HG02759 (cell line): Measurements from ENCODE around the gene S100A1.
"Not testable (repeated sequence)": the region's sequence is repeated elsewhere in the genome, so short reads cannot be mapped to it uniquely, and the experiment has no call there.

ENCODE experiments used
- ATAC-seq: cut with Tn5 transposase; IDR thresholded peaks from one replicate; pipeline ENCODE4 v1.9.1; 2021; ENCODE audit warnings: mild to moderate bottlenecking, moderate library complexity; ENCODE audit not compliant: unreplicated experiment

S100A1 gene

DNA sequence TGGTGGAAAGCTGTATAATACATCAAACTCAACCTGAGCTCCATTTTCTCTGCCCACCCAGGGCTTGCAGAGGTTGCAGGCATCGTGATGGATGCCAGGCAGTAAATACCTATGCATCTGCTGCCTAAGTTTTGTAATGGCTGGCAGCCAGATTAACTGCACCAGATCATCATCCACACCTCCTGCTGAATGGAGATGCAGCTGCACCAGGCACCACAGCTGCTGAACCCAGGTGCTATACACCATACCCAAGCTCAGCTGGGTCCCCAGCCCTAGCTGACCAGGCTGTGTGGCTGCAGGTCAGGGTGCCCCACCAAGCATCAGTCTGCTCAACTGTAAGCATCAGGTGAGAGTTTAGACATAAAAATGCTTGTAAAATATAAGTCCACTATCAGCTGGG is 23.5 kb downstream of the S100A1 start:
- ATAC-seq: no peak

GRCh38 chr1:153652805-153653500 is 24.7 kb downstream of the S100A1 start:
- ATAC-seq: no peak

GRCh38 chr1:153655333-153655732 is 27.1 kb downstream of the S100A1 start:
- no peak for ATAC-seq

DNA sequence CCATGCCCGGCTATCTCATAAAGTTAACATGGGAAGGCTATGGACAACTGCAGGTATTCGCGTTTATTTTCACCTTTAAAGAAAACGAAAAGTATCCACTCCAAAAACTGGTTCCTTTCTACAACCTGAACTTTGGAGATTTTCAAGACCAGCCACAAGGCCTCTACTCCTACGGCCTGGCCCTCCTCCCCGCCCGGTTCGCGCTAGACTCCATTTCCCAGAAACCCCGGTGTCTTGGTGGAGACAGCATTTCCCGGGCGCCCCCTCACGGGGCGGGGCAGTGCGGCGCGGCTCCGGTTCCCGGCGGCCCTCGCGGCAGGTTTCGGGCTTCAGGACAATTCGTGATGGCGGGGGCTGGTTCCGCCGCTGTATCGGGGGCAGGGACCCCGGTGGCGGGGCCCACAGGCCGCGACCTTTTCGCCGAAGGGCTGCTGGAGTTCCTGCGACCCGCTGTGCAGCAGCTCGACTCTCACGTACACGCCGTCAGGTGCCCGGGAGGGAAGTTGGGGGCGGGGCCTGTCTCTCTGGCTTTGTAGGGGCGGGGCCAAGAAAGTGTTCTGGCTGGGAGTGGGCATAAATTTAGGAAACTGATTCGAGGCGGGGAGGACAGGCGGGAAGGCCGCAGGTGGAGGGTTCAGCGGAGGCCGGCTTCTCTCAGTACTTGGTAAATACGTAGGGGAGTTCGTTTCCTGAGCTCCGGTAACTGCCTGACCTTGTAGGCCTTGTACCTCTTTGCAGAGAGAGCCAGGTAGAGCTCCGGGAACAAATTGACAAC is 30.4 kb downstream of the S100A1 start, which contains the start of gene SNAPIN:
Gene SNAPIN (plus strand): TSS at position 304 of the 775 bp plus-strand sequence. CDS start 41 bp downstream, at position 345.
- ATAC-seq: peak; percentile 93

- no peak for ATAC-seq
These were observed 30.9 kb downstream of the S100A1 start for GRCh38 chr1:153659175-153659534.

GRCh38 chr1:153659656-153660055 is 31.4 kb downstream of the S100A1 start:
- ATAC-seq: no peak

- no peak for ATAC-seq
These were observed 33.0 kb downstream of the S100A1 start for GRCh38 chr1:153661111-153661708.

GRCh38 chr1:153662269-153662668 is 34.0 kb downstream of the S100A1 start:
- no peak for ATAC-seq

GRCh38 chr1:153663211-153663610 is 35.0 kb downstream of the S100A1 start:
- ATAC-seq: no peak

- no peak for ATAC-seq
These were observed 39.2 kb downstream of the S100A1 start for GRCh38 chr1:153667439-153667838.

DNA sequence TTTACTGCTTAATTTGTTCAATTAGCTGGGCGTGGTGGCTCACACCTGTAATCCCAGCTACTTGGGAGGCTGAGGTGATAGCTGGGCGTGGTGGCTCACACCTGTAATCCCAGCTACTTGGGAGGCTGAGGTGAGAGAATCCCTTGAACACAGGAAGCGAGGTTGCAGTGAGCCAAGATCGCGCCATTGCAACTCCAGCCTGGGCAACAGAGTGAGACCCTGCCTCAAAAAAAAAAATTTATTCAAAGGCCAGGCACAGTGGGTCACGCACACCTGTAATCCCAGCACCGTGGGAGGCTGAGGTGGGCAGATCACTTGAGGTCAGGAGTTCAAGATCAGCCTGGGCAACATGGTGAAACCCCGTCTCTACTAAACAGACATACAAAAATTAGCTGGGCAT is 40.4 kb downstream of the S100A1 start:
- not testable (repeated sequence) for ATAC-seq

DNA sequence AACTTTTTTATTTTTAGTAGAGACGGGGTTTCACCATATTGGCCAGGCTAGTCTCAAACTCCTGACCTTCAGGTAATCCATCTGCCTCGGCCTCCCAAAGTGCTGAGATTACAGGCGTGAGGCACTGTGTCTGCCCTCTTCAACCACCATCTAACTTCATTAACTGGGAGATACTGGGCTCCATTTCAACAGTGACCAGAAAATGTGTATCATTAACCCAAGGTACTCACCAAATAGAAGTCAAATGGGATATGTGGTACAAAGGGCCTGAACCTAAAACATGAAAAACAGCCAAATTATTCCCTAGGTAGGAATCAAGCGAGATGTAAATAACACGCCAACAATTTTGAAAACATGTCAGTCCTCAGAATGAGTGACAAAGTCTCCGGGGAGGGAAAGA is 41.4 kb downstream of the S100A1 start:
- ATAC-seq: no peak

GRCh38 chr1:153670257-153670858 is 42.1 kb downstream of the S100A1 start:
- ATAC-seq: no peak

GRCh38 chr1:153670859-153671627 is 42.8 kb downstream of the S100A1 start, which contains the start of gene ILF2:
Gene ILF2, minus strand, starts transcription at chr1:153670993. Its CDS starts 71 bp downstream, at chr1:153670922.
- peak; percentile 89 for ATAC-seq

- not testable (repeated sequence) for ATAC-seq
These were observed 43.6 kb downstream of the S100A1 start for GRCh38 chr1:153671628-153672353.

DNA sequence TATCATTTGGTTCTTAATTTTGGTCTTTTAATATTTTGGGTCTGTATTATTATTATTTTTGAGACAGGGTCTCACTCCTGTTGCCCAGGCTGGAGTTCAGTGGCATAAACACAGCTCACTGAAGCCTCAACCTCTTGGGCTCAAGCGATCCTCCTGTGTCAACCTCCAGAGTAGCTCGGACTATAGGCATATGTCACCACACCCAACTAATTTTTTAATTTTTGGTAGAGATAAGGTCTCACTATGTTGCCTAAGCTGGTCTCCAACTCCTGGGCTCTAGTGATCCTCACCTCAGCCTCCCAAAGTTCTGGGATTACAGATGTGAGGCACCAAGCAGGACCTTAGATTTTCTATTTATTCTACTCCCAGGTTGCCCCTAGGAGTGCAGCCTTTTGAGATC is 45.3 kb downstream of the S100A1 start:
- ATAC-seq: no peak

DNA sequence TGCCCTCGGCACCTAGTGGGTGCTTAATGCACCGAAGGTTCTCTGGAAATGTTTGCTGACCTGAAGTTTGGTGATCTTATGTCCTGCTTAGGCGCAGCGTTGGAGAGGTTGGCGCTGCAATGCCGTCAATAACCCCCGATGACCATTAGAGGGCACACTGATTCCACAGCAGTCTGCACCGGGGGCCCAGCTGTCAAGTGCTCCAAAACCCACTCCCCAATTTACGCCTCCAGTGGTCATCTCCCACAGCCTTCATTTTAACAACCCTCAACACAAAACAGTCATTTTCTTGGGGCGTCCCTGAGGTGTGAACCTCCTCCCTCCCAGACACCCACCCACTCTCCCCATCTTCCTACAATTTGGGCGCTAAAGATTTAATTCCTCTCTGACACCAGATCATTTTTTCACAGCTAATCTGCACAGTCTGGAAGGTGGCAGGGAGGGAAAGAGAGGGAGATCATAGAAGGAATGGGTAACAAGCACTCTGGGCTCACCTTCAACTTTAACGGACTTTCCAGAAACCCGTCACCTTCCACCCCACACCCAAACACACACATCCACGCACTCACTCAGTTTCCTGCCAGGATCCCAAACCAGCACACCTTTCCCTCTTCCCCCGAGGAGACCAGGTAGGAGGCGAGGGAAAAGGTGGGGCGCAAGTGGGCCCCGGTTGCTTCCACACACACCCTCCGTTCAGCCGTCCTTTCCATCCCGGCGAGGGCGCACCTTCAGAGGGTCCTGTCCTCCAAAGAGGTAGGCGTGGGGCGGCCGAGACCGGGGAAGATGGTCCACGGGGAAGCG is 49.7 kb downstream of the S100A1 start:
- no peak for ATAC-seq

GRCh38 chr1:153678519-153679336 is 50.5 kb downstream of the S100A1 start, which contains the start of gene NPR1:
Gene NPR1, plus strand, starts transcription at chr1:153678688. Its CDS starts 421 bp downstream, at chr1:153679109.
- ATAC-seq: no peak
